Lung (tissue), 12 donors: ENCODE measurements around the gene CTDNEP1. TPM values are rescaled to one million over a fixed set of nuclear protein-coding genes. Genes with fewer than 3 reads are reported as not detected.

Source experiments
- ATAC-seq: fragments of 200-7000 bp; cut with Tn5 transposase; one replicate; pipeline ENCODE4 v1.9.1; 2020; ENCODE audit warnings: moderate number of reproducible peaks; ENCODE audit not compliant: insufficient read depth, low FRiP score
- DNase-seq, 3 donors: peaks; one replicate each; pipeline ENCODE4 v3.0.0-alpha.2; 2013 to 2017
- H3K27ac ChIP-seq, 2 donors: one replicate each; pipeline ENCODE4 v1.5.1; 2013; ENCODE audit warnings: mild to moderate bottlenecking in 2 of 2, moderate library complexity in 2 of 2, control low read depth in 1 of 2, inconsistent platforms in 1 of 2, low read depth in 1 of 2, low read length in 1 of 2
- H3K27me3 ChIP-seq, 3 donors: one replicate each; pipeline ENCODE4 v1.5.1; 2013; ENCODE audit warnings: low read length in 2 of 3; ENCODE audit not compliant: control insufficient read depth in 3 of 3, insufficient read depth in 3 of 3
- H3K36me3 ChIP-seq, 4 donors: one replicate each; pipeline ENCODE4 v1.5.1; 2013; ENCODE audit warnings: low read length in 4 of 4, mild to moderate bottlenecking in 1 of 4, moderate library complexity in 1 of 4; ENCODE audit not compliant: control insufficient read depth in 4 of 4, insufficient read depth in 4 of 4
- H3K4me1 ChIP-seq, 5 donors: one replicate each; pipeline ENCODE4 v1.5.1; 2013; ENCODE audit warnings: low read length in 5 of 5, mild to moderate bottlenecking in 2 of 5, moderate library complexity in 1 of 5; ENCODE audit not compliant: control insufficient read depth in 5 of 5, insufficient read depth in 5 of 5
- H3K4me3 ChIP-seq: one replicate; pipeline ENCODE4 v1.5.1; 2013; ENCODE audit warnings: mild to moderate bottlenecking, control low read depth, moderate library complexity
- H3K9ac ChIP-seq, 2 donors: one replicate each; pipeline ENCODE4 v1.5.1; 2013; ENCODE audit warnings: low read length in 2 of 2, control low read depth in 1 of 2; ENCODE audit not compliant: insufficient read depth in 1 of 2
- H3K9me3 ChIP-seq, 4 donors: one replicate each; pipeline ENCODE4 v1.5.1; 2013; ENCODE audit warnings: low read length in 3 of 4, mild to moderate bottlenecking in 1 of 4, moderate library complexity in 1 of 4; ENCODE audit not compliant: control insufficient read depth in 4 of 4, insufficient read depth in 3 of 4
- CTCF ChIP-seq: IDR thresholded peaks from 2 replicates; pipeline ENCODE4 v1.5.1; 2012; ENCODE audit warnings: mild to moderate bottlenecking; ENCODE audit errors: control extremely low read depth, extremely low read depth
- WGBS, 2 donors: extraction: QIAGEN DNeasy Blood & Tissue Kit; methylation state at CpG; one replicate each; pipeline ENCODE4 v1.1.7; 2013; 5-methylcytosine and 5-hydroxymethylcytosine counted together
- polyA plus RNA-seq, 2 donors: library from polyadenylated mRNA; stranded (reverse); fragments of 200-250 nt; gene quantifications; one replicate each; pipeline ENCODE4 v1.2.1, GENCODE V29; 2013
- total RNA-seq, 2 donors: library from RNA; depleted of rRNA in 1 of 2; stranded (reverse); fragments of >200 nt in 1 of 2; gene quantifications; one replicate each; pipeline ENCODE4 v1.2.1, GENCODE V29; 2014 to 2021
- donor health status: control.
- donor health status: control.
- donor health status: Bipolar disorder and iron deficiency.
- donor health status: healthy.
- donor health status: DM: yes; HTN: yes; CAD: no.

Gene CTDNEP1
- total and polyA plus RNA-seq, 4 donors: 72.5 to 126 (median 90.3) TPM

- Histone ChIP-seq H3K4me3 (no peak overlapping the region), H3K9ac (no peak overlapping the region), H3K36me3 (peaks cover 5 to 75% (median 42%) of the 10 kb centered on the region in 4 donors), H3K4me1 (peaks cover 0 to 3% (median 1%) of the 10 kb centered on the region in 5 donors), H3K27me3 (no peaks in the 10 kb centered on the region), H3K9me3 (no peaks in the 10 kb centered on the region), H3K27ac (no peak overlapping the region)
- DNase-seq (no peak), ATAC-seq (no peak)
- 94 to 95% methylated on average over 31 of the region's 31 CpGs for WGBS, 2 donors
- TF ChIP-seq CTCF: no peak
Measured at GRCh38 chr17:7226721-7227710, 24.5 kb downstream of the CTDNEP1 start.

GRCh38 chr17:7225711-7226331 is 25.7 kb downstream of the CTDNEP1 start:
- 87 to 91% methylated on average over 21 of the region's 21 CpGs for WGBS, 2 donors
- Histone ChIP-seq H3K9ac (no peak overlapping the region), H3K9me3 (no peaks in the 10 kb centered on the region), H3K4me1 (peaks cover 0 to 5% (median 3%) of the 10 kb centered on the region in 5 donors), H3K27ac (no peak overlapping the region), H3K27me3 (no peaks in the 10 kb centered on the region), H3K4me3 (no peak overlapping the region), H3K36me3 (peaks cover 5 to 82% (median 46%) of the 10 kb centered on the region in 4 donors)
- DNase-seq (no peak), ATAC-seq (no peak)
- no peak for TF ChIP-seq CTCF

GRCh38 chr17:7224661-7225111 is 26.8 kb downstream of the CTDNEP1 start:
- TF ChIP-seq CTCF: no peak
- peaks cover 0 to 11% (median 7%) of the 10 kb centered on the region in 5 donors for H3K4me1 ChIP-seq
- peaks cover 5 to 74% (median 43%) of the 10 kb centered on the region in 4 donors for H3K36me3 ChIP-seq
- WGBS, 2 donors: 79 to 85% methylated on average over 15 of the region's 15 CpGs
- H3K4me3 ChIP-seq: no peak overlapping the region
- ATAC-seq (no peak), DNase-seq (no peak)
- no peaks in the 10 kb centered on the region for H3K27me3 ChIP-seq
- no peak overlapping the region for H3K27ac ChIP-seq
- H3K9me3 ChIP-seq: no peaks in the 10 kb centered on the region
- no peak overlapping the region for H3K9ac ChIP-seq
